Thymus (tissue), 11 donors: Measurements from ENCODE around the gene ANKS1A. TPM values are rescaled to one million over a fixed set of nuclear protein-coding genes. Genes with fewer than 3 reads are reported as not detected.
A peak's percentile ranks its signal among the peaks of the same experiment; 100 is the strongest.

ENCODE experiments used
- DNase-seq, 9 donors: peaks; one replicate each; pipeline ENCODE4 v3.0.0-alpha.2; 2013; ENCODE audit warnings: low spot score in 9 of 9, low read depth in 6 of 9, missing footprints in 1 of 9
- H3K27ac ChIP-seq, 2 donors: one replicate each; pipeline ENCODE4 v1.5.1; 2013; ENCODE audit warnings: control low read depth in 1 of 2, low read depth in 1 of 2, low read length in 1 of 2, mild to moderate bottlenecking in 1 of 2, moderate library complexity in 1 of 2
- H3K27me3 ChIP-seq, 2 donors: one replicate each; pipeline ENCODE4 v1.5.1; 2013; ENCODE audit warnings: low read length in 1 of 2; ENCODE audit not compliant: control insufficient read depth in 2 of 2, insufficient read depth in 1 of 2
- H3K36me3 ChIP-seq, 2 donors: one replicate each; pipeline ENCODE4 v1.5.1; 2013; ENCODE audit warnings: low read length in 1 of 2, mild to moderate bottlenecking in 1 of 2, moderate library complexity in 1 of 2; ENCODE audit not compliant: control insufficient read depth in 2 of 2, insufficient read depth in 2 of 2
- H3K4me1 ChIP-seq, 2 donors: one replicate each; pipeline ENCODE4 v1.5.1; 2013; ENCODE audit warnings: low read length in 2 of 2; ENCODE audit not compliant: control insufficient read depth in 2 of 2, insufficient read depth in 2 of 2
- H3K4me3 ChIP-seq, 2 donors: one replicate each; pipeline ENCODE4 v1.5.1; 2013; ENCODE audit warnings: low read length in 2 of 2, control low read depth in 1 of 2, mild to moderate bottlenecking in 1 of 2
- H3K9me3 ChIP-seq, 2 donors: one replicate each; pipeline ENCODE4 v1.5.1; 2013; ENCODE audit warnings: low read length in 1 of 2, mild to moderate bottlenecking in 1 of 2; ENCODE audit not compliant: control insufficient read depth in 2 of 2, insufficient read depth in 1 of 2
- WGBS: extraction: QIAGEN DNeasy Blood & Tissue Kit; methylation state at CpG from one replicate; pipeline ENCODE4 v1.1.7; 2013; 5-methylcytosine and 5-hydroxymethylcytosine counted together
- polyA plus RNA-seq: library from polyadenylated mRNA; stranded (reverse); fragments of 200-250 nt; gene quantifications from one replicate; pipeline ENCODE4 v1.2.3, GENCODE V29; 2013
- total RNA-seq: library from RNA; stranded (reverse); fragments of 120-200 nt; gene quantifications from one replicate; pipeline ENCODE4 v1.2.4, GENCODE V29; 2013
- donor health status: healthy.

The ANKS1A gene
- total and polyA plus RNA-seq, 2 donors, result 6.9 to 7.7 TPM

GRCh38 chr6:35072698-35073055 is 183.6 kb downstream of the ANKS1A start:
- Histone ChIP-seq H3K27ac (no peak overlapping the region), H3K9me3 (no peaks in the 10 kb centered on the region), H3K36me3 (peaks cover 5 to 12% of the 10 kb centered on the region in 2 donors), H3K4me1 (peaks cover 0 to 2% of the 10 kb centered on the region in 2 donors), H3K27me3 (no peaks in the 10 kb centered on the region), H3K4me3 (no peak overlapping the region)
- DNase-seq, result no peak
- 97% methylated on average over 9 of the region's 9 CpGs for WGBS

- Histone ChIP-seq H3K4me1 (peaks cover 0 to 2% of the 10 kb centered on the region in 2 donors), H3K36me3 (peaks cover 5 to 16% of the 10 kb centered on the region in 2 donors), H3K4me3 (no peak overlapping the region), H3K27ac (no peak overlapping the region), H3K27me3 (no peaks in the 10 kb centered on the region), H3K9me3 (no peaks in the 10 kb centered on the region)
- no peak for DNase-seq
- over 99% methylated on average over 10 of the region's 10 CpGs for WGBS
Observed at GRCh38 chr6:35073211-35073610, 184.2 kb downstream of the ANKS1A start.

- Histone ChIP-seq H3K4me1 (peaks cover 0 to 2% of the 10 kb centered on the region in 2 donors), H3K9me3 (no peaks in the 10 kb centered on the region), H3K27me3 (no peaks in the 10 kb centered on the region), H3K27ac (no peak overlapping the region), H3K4me3 (no peak overlapping the region), H3K36me3 (peaks cover 8 to 18% of the 10 kb centered on the region in 2 donors)
- DNase-seq, result no peak
- 98% methylated on average over 20 of the region's 20 CpGs for WGBS
Observed at GRCh38 chr6:35073766-35074471, 184.9 kb downstream of the ANKS1A start.

GRCh38 chr6:35076997-35077712 is 188.1 kb downstream of the ANKS1A start:
- DNase-seq, result peak in 1 of 9 donors; percentile 10
- H3K27ac ChIP-seq, result peak overlapping the region in 1 of 2 donors; percentile 11
- 92% methylated on average over 17 of the region's 17 CpGs for WGBS
- H3K27me3 ChIP-seq, result no peaks in the 10 kb centered on the region
- H3K4me1 ChIP-seq, result peaks cover 0 to 8% of the 10 kb centered on the region in 2 donors
- H3K9me3 ChIP-seq, result no peaks in the 10 kb centered on the region
- H3K4me3 ChIP-seq, result no peak overlapping the region
- H3K36me3 ChIP-seq, result peaks cover 24 to 39% of the 10 kb centered on the region in 2 donors

GRCh38 chr6:35077713-35078105 is 188.7 kb downstream of the ANKS1A start:
- DNase-seq, result no peak
- Histone ChIP-seq H3K36me3 (peaks cover 25 to 39% of the 10 kb centered on the region in 2 donors), H3K27ac (peak overlapping the region in 1 of 2 donors; percentile 11)

GRCh38 chr6:35078226-35078850 is 189.3 kb downstream of the ANKS1A start:
- peaks cover 0 to 8% of the 10 kb centered on the region in 2 donors for H3K4me1 ChIP-seq
- no peaks in the 10 kb centered on the region for H3K27me3 ChIP-seq
- peaks cover 30 to 43% of the 10 kb centered on the region in 2 donors for H3K36me3 ChIP-seq
- 98% methylated on average over 20 of the region's 20 CpGs for WGBS
- H3K9me3 ChIP-seq, result no peaks in the 10 kb centered on the region
- H3K27ac ChIP-seq, result no peak overlapping the region
- H3K4me3 ChIP-seq, result no peak overlapping the region
- DNase-seq, result no peak

More at GRCh38 chr6:35077713-35078105, 188.7 kb downstream of the ANKS1A start:
- Histone ChIP-seq H3K4me3 (no peak overlapping the region), H3K9me3 (no peaks in the 10 kb centered on the region), H3K4me1 (peaks cover 0 to 8% of the 10 kb centered on the region in 2 donors), H3K27me3 (no peaks in the 10 kb centered on the region)
- 89% methylated on average over 11 of the region's 11 CpGs for WGBS

GRCh38 chr6:35078896-35079295 is 189.8 kb downstream of the ANKS1A start:
- Histone ChIP-seq H3K9me3 (no peaks in the 10 kb centered on the region), H3K36me3 (peaks cover 29 to 49% of the 10 kb centered on the region in 2 donors), H3K27me3 (no peaks in the 10 kb centered on the region), H3K4me1 (peaks cover 0 to 8% of the 10 kb centered on the region in 2 donors), H3K27ac (no peak overlapping the region), H3K4me3 (no peak overlapping the region)
- DNase-seq, result no peak
- 98% methylated on average over 11 of the region's 11 CpGs for WGBS

GRCh38 chr6:35079311-35080000 is 190.4 kb downstream of the ANKS1A start:
- no peaks in the 10 kb centered on the region for H3K27me3 ChIP-seq
- no peak overlapping the region for H3K4me3 ChIP-seq
- no peak for DNase-seq
- H3K4me1 ChIP-seq, result peaks cover 0 to 8% of the 10 kb centered on the region in 2 donors
- no peak overlapping the region for H3K27ac ChIP-seq
- WGBS, result 98% methylated on average over 23 of the region's 23 CpGs
- peaks cover 30 to 54% of the 10 kb centered on the region in 2 donors for H3K36me3 ChIP-seq
- H3K9me3 ChIP-seq, result no peaks in the 10 kb centered on the region
